H1 (cell line): ENCODE measurements around the gene APLN. TPM values are rescaled to one million over a fixed set of nuclear protein-coding genes. Genes with fewer than 3 reads are reported as not detected.

Source experiments
- RAD21 ChIP-seq, 2 experiments: IDR thresholded peaks in 1 of 2; conservative IDR thresholded peaks in 1 of 2; 2 replicates each; pipeline ENCODE4 v1.6.1; 2011; ENCODE audit warnings: low read depth in 2 of 2, low read length in 2 of 2, improper control_type of control experiment in 1 of 2, inconsistent platforms in 1 of 2, mild to moderate bottlenecking in 1 of 2, moderate library complexity in 1 of 2
- polyA plus RNA-seq, 7 experiments: library from polyadenylated mRNA; depleted of rRNA in 3 of 7; stranded (reverse) in 5 of 7; unstranded in 2 of 7; fragments of >200 nt in 5 of 7; fragments of 200-250 nt in 2 of 7; gene quantifications; 1 replicate in 5 of 7; 2 replicates in 1 of 7; 4 replicates in 1 of 7; pipeline versions ENCODE4 v1.2.1 to v1.2.3, GENCODE V29; 2011 to 2013; ENCODE audit warnings: missing spikeins in 2 of 7, mixed read lengths in 2 of 7
- total RNA-seq: library from RNA; stranded (reverse); fragmentation: NEBNext Ultra II Directional; extraction: Animal tissue kit (Norgen Biotek cat#: 25700); gene quantifications from 2 replicates; pipeline ENCODE4 v1.2.1, GENCODE V29; 2021

APLN gene
- total and polyA plus RNA-seq, 2 of the 8 experiments (the other 6 are each of a cell fraction or from before 2014, with no cell fraction given) = 1.1 to 1.8 TPM

DNA sequence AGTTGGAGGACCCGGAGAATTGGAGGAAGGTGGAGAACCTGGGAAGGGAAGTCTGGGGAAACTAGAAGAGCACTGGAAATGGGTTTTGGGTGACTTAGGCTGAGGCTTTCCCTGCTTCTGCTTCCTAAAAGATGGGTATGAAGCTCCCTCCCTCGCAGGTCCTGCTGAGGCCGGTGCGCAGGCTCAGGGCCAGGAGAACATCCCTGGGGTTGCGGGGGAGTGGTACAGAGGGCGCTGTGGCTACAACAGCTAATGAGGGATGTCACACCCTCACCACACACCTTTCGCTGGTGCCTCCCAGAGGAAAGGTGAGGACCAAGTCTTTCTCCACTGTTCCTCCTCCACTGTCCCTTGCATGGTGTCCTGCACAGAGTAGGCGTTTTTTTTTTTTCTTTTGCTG lies 15.8 kb downstream of the APLN start (continued):
- TF ChIP-seq RAD21 (IDR thresholded peaks at IDR 0.05 in 1 of 2, conservative IDR thresholded peaks at IDR 0.05 in 1 of 2; ENCODE audit: low read depth in 2 of 2, low read length in 2 of 2) = peak in 1 of 2 experiments; percentile 2; a peak in 1 of 4 replicates
